Brain microvascular endothelial cell (primary cell): ENCODE data around the gene ARHGAP32.
"Not testable (repeated sequence)": the region's sequence is repeated elsewhere in the genome, so short reads cannot be mapped to it uniquely, and the experiment has no call there.

Source experiments
- DNase-seq: peaks from one replicate; pipeline ENCODE4 v3.0.0-alpha.2; 2020
- H3K27ac ChIP-seq: fragments of 250-450 bp; sonication (Bioruptor Pico); 2 replicates; pipeline ENCODE4 v1.5.1; 2020; ENCODE audit warnings: mild to moderate bottlenecking, moderate library complexity
- H3K27me3 ChIP-seq: fragments of 250-450 bp; sonication (Bioruptor Pico); replicated peaks from 2 replicates; pipeline ENCODE4 v1.5.1; 2020; ENCODE audit warnings: mild to moderate bottlenecking
- H3K36me3 ChIP-seq: fragments of 250-450 bp; sonication (Bioruptor Pico); replicated peaks from 2 replicates; pipeline ENCODE4 v1.5.1; 2020; ENCODE audit warnings: mild to moderate bottlenecking
- H3K4me3 ChIP-seq: 2 replicates; pipeline ENCODE4 v1.5.1; 2011; ENCODE audit warnings: low read depth, mild to moderate bottlenecking, control low read depth, low read length, moderate library complexity
- in situ Hi-C: cut with HindIII; loops from 2 replicates; pipeline ENCODE4 v1.10.0; 2017; ENCODE audit warnings: low sequenced_read_pairs, low pct_ligation_motif_present
- TF ChIP-seq, protein P1 (sequence below): IDR thresholded peaks from 2 replicates; pipeline ENCODE4 v1.5.1; 2011; ENCODE audit warnings: low read depth, mild to moderate bottlenecking, moderate library complexity, low read length, control low read depth, inconsistent platforms; ENCODE audit errors: missing control alignments

The ARHGAP32 gene

DNA sequence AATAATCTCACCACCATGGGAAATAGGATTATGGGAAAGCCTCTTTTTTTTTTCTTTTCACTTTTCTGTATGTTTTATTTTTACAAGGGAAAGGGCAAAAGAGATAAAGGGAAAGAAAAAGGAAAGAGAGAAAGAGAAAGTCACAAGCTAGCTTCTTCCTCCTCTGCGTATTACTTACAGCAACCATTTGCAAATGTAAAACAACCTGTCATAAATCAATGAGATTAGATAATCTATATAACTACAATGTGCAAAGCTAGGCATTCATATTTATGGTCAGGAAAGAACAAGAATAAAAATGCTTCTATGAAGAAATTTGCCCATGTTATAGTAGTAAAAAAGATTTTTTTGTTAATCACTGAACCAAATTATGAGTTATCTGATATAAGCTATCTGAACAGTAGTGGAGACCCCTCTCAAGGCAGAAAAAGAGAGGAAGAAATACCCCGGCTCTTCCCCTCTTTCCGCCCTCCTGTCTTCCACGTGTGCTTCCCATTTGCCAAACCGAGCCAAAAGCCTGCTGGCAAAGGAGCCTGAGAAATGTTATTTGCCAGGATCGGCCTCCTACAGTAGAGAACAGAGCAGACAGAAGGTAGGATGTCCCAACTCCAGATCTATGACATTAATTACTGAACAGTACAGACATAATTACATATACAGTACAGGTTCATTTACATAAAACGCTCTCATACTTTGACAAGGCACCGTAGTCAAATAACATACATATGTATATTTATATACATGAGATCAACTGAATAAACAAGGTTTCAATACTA, 50.2 kb downstream of the ARHGAP32 start:
- H3K36me3 ChIP-seq: no peaks in the 10 kb centered on the region

DNA sequence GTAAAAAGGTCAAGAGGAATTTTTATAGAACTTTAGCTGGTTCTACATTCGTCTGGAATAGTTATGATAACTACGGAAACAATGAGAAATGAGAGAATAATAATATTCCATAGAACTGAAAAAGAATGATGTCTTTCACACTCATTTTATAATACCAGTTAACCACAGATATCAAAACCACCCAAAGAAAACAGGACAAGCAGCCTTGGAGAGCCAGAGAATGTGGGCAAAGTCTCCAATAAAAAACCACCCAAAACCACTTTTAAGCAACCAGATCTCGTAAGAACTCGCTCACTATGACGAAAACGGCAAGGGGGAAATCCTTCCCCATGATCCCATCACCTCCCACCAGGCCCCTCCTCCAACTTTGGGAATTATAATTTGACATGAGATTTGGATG, 60.8 kb downstream of the ARHGAP32 start:
- Histone ChIP-seq H3K27ac (no peak overlapping the region), H3K36me3 (no peaks in the 10 kb centered on the region), H3K4me3 (no peak overlapping the region), H3K27me3 (no peaks in the 10 kb centered on the region)
- in situ Hi-C loops: no loop called here
- TF ChIP-seq, protein P1, sequence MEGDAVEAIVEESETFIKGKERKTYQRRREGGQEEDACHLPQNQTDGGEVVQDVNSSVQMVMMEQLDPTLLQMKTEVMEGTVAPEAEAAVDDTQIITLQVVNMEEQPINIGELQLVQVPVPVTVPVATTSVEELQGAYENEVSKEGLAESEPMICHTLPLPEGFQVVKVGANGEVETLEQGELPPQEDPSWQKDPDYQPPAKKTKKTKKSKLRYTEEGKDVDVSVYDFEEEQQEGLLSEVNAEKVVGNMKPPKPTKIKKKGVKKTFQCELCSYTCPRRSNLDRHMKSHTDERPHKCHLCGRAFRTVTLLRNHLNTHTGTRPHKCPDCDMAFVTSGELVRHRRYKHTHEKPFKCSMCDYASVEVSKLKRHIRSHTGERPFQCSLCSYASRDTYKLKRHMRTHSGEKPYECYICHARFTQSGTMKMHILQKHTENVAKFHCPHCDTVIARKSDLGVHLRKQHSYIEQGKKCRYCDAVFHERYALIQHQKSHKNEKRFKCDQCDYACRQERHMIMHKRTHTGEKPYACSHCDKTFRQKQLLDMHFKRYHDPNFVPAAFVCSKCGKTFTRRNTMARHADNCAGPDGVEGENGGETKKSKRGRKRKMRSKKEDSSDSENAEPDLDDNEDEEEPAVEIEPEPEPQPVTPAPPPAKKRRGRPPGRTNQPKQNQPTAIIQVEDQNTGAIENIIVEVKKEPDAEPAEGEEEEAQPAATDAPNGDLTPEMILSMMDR: no peak
- DNase-seq: peak; percentile 17

More for the DNA sequence above, 50.2 kb downstream of the ARHGAP32 start:
- TF ChIP-seq, protein P1: no peak
- no peak for DNase-seq
- Histone ChIP-seq H3K27me3 (no peaks in the 10 kb centered on the region), H3K4me3 (no peak overlapping the region), H3K27ac (peak overlapping the region; percentile 97)
- in situ Hi-C loops: no loop called here

DNA sequence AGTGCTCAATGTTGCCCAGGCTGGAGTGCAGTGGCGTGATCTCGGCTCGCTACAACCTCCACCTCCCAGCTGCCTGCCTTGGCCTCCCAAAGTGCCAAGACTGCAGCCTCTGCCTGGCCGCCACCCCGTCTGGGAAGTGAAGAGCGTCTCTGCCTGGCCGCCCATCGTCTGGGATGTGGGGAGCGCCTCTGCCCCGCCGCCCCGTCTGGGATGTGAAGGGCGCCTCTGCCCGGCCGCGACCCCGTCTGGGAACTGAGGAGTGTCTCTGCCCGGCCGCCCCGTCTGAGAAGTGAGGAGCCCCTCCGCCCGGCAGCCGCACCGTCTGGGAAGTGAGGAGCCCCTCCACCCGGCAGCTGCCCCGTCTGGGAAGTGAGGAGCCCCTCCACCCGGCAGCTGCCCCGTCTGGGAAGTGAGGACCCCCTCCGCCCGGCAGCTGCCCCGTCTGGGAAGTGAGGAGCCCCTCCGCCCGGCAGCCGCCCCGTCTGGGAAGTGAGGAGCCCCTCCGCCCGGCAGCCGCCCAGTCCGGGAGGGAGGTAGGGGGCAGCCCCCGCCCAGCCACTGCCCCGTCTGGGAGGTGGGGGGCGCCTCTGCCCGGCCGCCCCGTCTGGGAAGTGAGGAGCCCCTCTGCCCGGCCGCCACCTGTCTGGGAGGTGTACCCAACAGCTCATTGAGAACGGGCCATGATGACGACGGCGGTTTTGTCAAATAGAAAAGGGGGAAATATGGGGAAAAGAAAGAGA, 63.1 kb downstream of the ARHGAP32 start:
- H3K36me3 ChIP-seq, H3K4me3 ChIP-seq, in situ Hi-C loops, DNase-seq, H3K27me3 ChIP-seq, H3K27ac ChIP-seq: not testable (repeated sequence)

DNA sequence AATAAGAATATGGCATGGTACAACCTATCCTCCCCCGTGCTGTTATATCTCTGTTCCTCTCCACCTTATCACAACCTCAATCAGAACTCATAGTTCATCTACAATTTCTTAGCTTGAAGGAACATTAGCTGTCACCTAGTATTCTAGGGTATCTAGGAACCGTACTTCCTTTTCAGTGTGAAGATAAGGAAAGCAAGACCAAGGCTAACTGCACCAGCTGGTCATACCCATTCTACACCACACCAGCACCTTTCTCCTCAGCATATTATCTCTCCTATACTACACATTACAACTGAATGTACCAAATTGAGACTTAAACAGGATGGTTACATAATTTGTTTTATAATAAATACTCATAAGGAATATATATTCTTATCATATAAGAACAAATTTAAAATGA, 73.1 kb downstream of the ARHGAP32 start:
- no peaks in the 10 kb centered on the region for H3K36me3 ChIP-seq
- no peak overlapping the region for H3K27ac ChIP-seq
- in situ Hi-C loops: no loop called here
- TF ChIP-seq, protein P1: no peak
- no peak overlapping the region for H3K4me3 ChIP-seq
- no peak for DNase-seq
- H3K27me3 ChIP-seq: no peaks in the 10 kb centered on the region

DNA sequence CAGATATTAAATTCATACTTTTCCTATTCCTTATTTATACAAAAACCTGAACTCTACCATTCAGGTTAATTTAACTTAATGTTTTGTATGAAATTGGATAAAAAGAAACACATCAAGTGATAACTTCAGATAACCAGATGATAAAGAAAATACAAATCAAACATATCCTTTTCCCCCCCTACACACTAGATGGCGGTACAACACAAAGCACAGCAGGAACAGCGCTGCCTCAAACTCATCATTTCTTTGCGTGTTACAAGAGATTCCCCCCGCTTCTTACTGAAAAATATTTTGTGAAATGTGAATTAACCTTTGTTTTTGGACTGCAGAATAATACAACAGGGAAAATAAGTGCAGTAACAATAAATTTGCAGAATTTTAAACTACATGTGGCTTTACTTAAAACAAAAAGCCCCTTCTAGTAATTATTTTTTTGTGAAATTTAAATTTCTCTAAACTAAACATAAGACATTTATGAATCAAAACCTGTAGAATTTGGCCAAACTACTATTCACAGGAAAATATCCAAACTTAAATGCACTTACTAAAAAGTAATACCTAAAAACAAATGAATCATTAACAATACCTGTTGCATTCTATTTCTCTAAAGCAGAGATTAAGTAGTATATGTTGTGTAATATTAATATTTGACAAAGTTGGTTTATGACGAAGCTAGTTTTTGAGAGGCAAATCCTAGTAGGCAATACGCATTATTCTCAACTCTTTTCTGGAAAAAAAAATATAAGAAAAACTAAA, 74.4 kb downstream of the ARHGAP32 start:
- peak; percentile 63 for DNase-seq
- in situ Hi-C loops: no loop called here
- H3K27ac ChIP-seq: no peak overlapping the region
- no peak overlapping the region for H3K4me3 ChIP-seq
- H3K27me3 ChIP-seq: no peaks in the 10 kb centered on the region
- H3K36me3 ChIP-seq: no peaks in the 10 kb centered on the region
- TF ChIP-seq, protein P1: peak; percentile 88
